GM12878 (cell line): ENCODE measurements around the gene IGFBP2. TPM values are rescaled to one million over a fixed set of nuclear protein-coding genes. Genes with fewer than 3 reads are reported as not detected.

Experiments
- ATF2 ChIP-seq: IDR thresholded peaks from 2 replicates; pipeline ENCODE4 v1.6.1; 2012; ENCODE audit warnings: low read length, inconsistent platforms
- BACH1 ChIP-seq: fragments of 450-650 bp; IDR thresholded peaks from 2 replicates; pipeline ENCODE4 v1.6.1; 2017; ENCODE audit warnings: mild to moderate bottlenecking, borderline replicate concordance
- JUND ChIP-seq: IDR thresholded peaks from 2 replicates; pipeline ENCODE4 v1.6.1; 2012; ENCODE audit warnings: low read depth, mild to moderate bottlenecking, low read length, improper control_type of control experiment, moderate library complexity
- NFYA ChIP-seq: IDR thresholded peaks from 2 replicates; pipeline ENCODE4 v1.6.1; 2011; ENCODE audit warnings: low read depth, mild to moderate bottlenecking, low read length, improper control_type of control experiment, borderline replicate concordance
- NKRF ChIP-seq: fragments of 450-650 bp; conservative IDR thresholded peaks from 2 replicates; pipeline ENCODE4 v1.6.1; 2017; ENCODE audit warnings: mild to moderate bottlenecking, moderate library complexity
- RAD21 ChIP-seq: IDR thresholded peaks from 2 replicates; pipeline ENCODE4 v1.6.1; 2011; ENCODE audit warnings: mild to moderate bottlenecking, low read depth, low read length, moderate library complexity; ENCODE audit not compliant: insufficient read depth
- SIN3A ChIP-seq: IDR thresholded peaks from 2 replicates; pipeline ENCODE4 v1.6.1; 2012; ENCODE audit warnings: low read depth, low read length, improper control_type of control experiment
- SREBF1 ChIP-seq: IDR thresholded peaks from 2 replicates; pipeline ENCODE4 v1.6.1; 2012; ENCODE audit warnings: mild to moderate bottlenecking, low read length
- ZBED1 ChIP-seq: IDR thresholded peaks from 2 replicates; pipeline ENCODE4 v1.6.1; 2016; ENCODE audit warnings: borderline replicate concordance
- polyA plus RNA-seq, 11 experiments: library from polyadenylated mRNA; depleted of rRNA in 4 of 11; unstranded in 6 of 11; stranded (reverse) in 5 of 11; fragments of >200 nt; fragmentation: Nextera tagmentation in 4 of 11; fragmentation: Illumina TruSeq in 1 of 11; extraction: Ambion mirVana in 4 of 11; extraction: Trizol in 1 of 11; gene quantifications; 1 replicate in 1 of 11; 2 replicates in 10 of 11; pipeline versions ENCODE4 v1.2.1 to v1.2.3, GENCODE V29; 2011 to 2016; ENCODE audit warnings: inconsistent platforms in 2 of 11, missing spikeins in 2 of 11, low read depth in 1 of 11
- total RNA-seq, 4 experiments: library from RNA; depleted of rRNA in 3 of 4; stranded (reverse); fragments of >200 nt in 3 of 4; fragmentation: Illumina TruSeq in 1 of 4; extraction: Trizol in 1 of 4; gene quantifications; 2 replicates each; pipeline versions ENCODE4 v1.2.1 to v1.2.3, GENCODE V29; 2013 to 2021
- TF ChIP-seq, protein P1 (sequence below): fragments of 450-650 bp; formaldehyde crosslinking; IDR thresholded peaks from 2 replicates; pipeline ENCODE4 v1.4.0; 2020; ENCODE audit warnings: mild to moderate bottlenecking, moderate library complexity
- TF ChIP-seq, protein P2 (sequence below): IDR thresholded peaks from 2 replicates; pipeline ENCODE4 v1.6.1; 2011; ENCODE audit warnings: low read depth, mild to moderate bottlenecking, low read length, moderate library complexity, borderline replicate concordance; ENCODE audit errors: extremely low read depth
- TF ChIP-seq, protein P3 (sequence below), 3 experiments: IDR thresholded peaks in 2 of 3; conservative IDR thresholded peaks in 1 of 3; 2 replicates each; pipeline ENCODE4 v1.5.1; 2011; ENCODE audit warnings: low read depth in 3 of 3, low read length in 3 of 3, mild to moderate bottlenecking in 3 of 3, control low read depth in 2 of 3, moderate library complexity in 2 of 3, inconsistent platforms in 1 of 3, mixed read lengths in 1 of 3; ENCODE audit not compliant: control insufficient read depth in 2 of 3, insufficient read depth in 1 of 3; ENCODE audit errors: extremely low read depth in 1 of 3

The IGFBP2 gene
- total and polyA plus RNA-seq, 10 of the 15 experiments (the other 5 are each of a cell fraction or from before 2014, with no cell fraction given), result 0.11 to 1.5 (median 0.38) TPM; not detected in 5

GRCh38 chr2:216626168-216626874 is 6.9 kb upstream of the IGFBP2 start (continued):
- TF ChIP-seq ATF2 (no peak), BACH1 (no peak), ZBED1 (no peak), NFYA (no peak), RAD21 (no peak), JUND (no peak), NKRF (no peak), SIN3A (no peak), SREBF1 (no peak)
- TF ChIP-seq, protein P1, sequence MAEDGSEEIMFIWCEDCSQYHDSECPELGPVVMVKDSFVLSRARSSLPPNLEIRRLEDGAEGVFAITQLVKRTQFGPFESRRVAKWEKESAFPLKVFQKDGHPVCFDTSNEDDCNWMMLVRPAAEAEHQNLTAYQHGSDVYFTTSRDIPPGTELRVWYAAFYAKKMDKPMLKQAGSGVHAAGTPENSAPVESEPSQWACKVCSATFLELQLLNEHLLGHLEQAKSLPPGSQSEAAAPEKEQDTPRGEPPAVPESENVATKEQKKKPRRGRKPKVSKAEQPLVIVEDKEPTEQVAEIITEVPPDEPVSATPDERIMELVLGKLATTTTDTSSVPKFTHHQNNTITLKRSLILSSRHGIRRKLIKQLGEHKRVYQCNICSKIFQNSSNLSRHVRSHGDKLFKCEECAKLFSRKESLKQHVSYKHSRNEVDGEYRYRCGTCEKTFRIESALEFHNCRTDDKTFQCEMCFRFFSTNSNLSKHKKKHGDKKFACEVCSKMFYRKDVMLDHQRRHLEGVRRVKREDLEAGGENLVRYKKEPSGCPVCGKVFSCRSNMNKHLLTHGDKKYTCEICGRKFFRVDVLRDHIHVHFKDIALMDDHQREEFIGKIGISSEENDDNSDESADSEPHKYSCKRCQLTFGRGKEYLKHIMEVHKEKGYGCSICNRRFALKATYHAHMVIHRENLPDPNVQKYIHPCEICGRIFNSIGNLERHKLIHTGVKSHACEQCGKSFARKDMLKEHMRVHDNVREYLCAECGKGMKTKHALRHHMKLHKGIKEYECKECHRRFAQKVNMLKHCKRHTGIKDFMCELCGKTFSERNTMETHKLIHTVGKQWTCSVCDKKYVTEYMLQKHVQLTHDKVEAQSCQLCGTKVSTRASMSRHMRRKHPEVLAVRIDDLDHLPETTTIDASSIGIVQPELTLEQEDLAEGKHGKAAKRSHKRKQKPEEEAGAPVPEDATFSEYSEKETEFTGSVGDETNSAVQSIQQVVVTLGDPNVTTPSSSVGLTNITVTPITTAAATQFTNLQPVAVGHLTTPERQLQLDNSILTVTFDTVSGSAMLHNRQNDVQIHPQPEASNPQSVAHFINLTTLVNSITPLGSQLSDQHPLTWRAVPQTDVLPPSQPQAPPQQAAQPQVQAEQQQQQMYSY (CRISPR knock-in tag), result no peak
- TF ChIP-seq, protein P2, sequence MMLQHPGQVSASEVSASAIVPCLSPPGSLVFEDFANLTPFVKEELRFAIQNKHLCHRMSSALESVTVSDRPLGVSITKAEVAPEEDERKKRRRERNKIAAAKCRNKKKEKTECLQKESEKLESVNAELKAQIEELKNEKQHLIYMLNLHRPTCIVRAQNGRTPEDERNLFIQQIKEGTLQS, result no peak
- TF ChIP-seq, protein P3, sequence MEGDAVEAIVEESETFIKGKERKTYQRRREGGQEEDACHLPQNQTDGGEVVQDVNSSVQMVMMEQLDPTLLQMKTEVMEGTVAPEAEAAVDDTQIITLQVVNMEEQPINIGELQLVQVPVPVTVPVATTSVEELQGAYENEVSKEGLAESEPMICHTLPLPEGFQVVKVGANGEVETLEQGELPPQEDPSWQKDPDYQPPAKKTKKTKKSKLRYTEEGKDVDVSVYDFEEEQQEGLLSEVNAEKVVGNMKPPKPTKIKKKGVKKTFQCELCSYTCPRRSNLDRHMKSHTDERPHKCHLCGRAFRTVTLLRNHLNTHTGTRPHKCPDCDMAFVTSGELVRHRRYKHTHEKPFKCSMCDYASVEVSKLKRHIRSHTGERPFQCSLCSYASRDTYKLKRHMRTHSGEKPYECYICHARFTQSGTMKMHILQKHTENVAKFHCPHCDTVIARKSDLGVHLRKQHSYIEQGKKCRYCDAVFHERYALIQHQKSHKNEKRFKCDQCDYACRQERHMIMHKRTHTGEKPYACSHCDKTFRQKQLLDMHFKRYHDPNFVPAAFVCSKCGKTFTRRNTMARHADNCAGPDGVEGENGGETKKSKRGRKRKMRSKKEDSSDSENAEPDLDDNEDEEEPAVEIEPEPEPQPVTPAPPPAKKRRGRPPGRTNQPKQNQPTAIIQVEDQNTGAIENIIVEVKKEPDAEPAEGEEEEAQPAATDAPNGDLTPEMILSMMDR (IDR thresholded peaks at IDR 0.05 in 2 of 3, conservative IDR thresholded peaks at IDR 0.05 in 1 of 3; ENCODE audit: control insufficient read depth in 2 of 3, extremely low read depth in 1 of 3, insufficient read depth in 1 of 3, low read depth in 3 of 3, low read length in 3 of 3), result no peak
- TF ChIP-seq, all 136 proteins: peak for 0
